ENCODE measurements around the gene CCDC27. TPM values are rescaled to one million over a fixed set of nuclear protein-coding genes. Genes with fewer than 3 reads are reported as not detected.

Gene CCDC27
- total and polyA plus RNA-seq, 5 donors from 2014 or later = not detected

GRCh38 chr1:3772715-3773571, 20.7 kb downstream of the CCDC27 start, which contains the start of gene SMIM1:
SMIM1 (plus strand) TSS chr1:3772749; CDS start chr1:3775374, 2,625 bp downstream.
- peak within 1 kb of the TSS; percentile 22 to 81 (median 78) for H3K4me3 Mint-ChIP-seq
- no peak within 1 kb of the TSS for H3K27ac ChIP-seq (ENCODE audit: insufficient read depth, low read length, poor library complexity, severe bottlenecking)
- H3K27ac Mint-ChIP-seq = peak within 1 kb of the TSS in 1 of 3 donors; percentile 26
- H3K27me3 ChIP-seq (ENCODE audit: control insufficient read depth, insufficient read depth, low read length) = no peaks in the 10 kb centered on the region
- H3K9me3 Mint-ChIP-seq = peaks cover 0 to 2% (median 0%) of the 10 kb centered on the region in 7 donors
- H3K4me3 ChIP-seq (ENCODE audit: low read depth, low read length) = no peak within 1 kb of the TSS
- no peaks in the 10 kb centered on the region for H3K27me3 Mint-ChIP-seq
- no peaks in the 10 kb centered on the region for H3K36me3 Mint-ChIP-seq
- DNase-seq (no peak), ATAC-seq (ENCODE audit: low read depth in 2 of 2) (no peak)
- no peaks in the 10 kb centered on the region for H3K9me3 ChIP-seq (ENCODE audit: control insufficient read depth in 2 of 2, low read length in 2 of 2)
- peaks cover 22% of the 10 kb centered on the region for H3K4me1 ChIP-seq (ENCODE audit: control insufficient read depth, insufficient read depth, low read length, poor library complexity, severe bottlenecking)
- H3K4me1 Mint-ChIP-seq = peaks cover 0 to 22% (median 0%) of the 10 kb centered on the region in 4 donors
- no peaks in the 10 kb centered on the region for H3K36me3 ChIP-seq (ENCODE audit: control insufficient read depth, insufficient read depth, low read length)

- H3K27me3 ChIP-seq (ENCODE audit: control insufficient read depth, insufficient read depth, low read length) = no peaks in the 10 kb centered on the region
- Mint-ChIP-seq H3K4me1 (peaks cover 0 to 22% (median 0%) of the 10 kb centered on the region in 4 donors), H3K4me3 (peak overlapping the region in 3 of 4 donors; percentile 52 to 81 (median 69)), H3K9me3 (peaks cover 0 to 2% (median 0%) of the 10 kb centered on the region in 7 donors), H3K27ac (no peak overlapping the region), H3K27me3 (no peaks in the 10 kb centered on the region), H3K36me3 (no peaks in the 10 kb centered on the region)
- DNase-seq (no peak), ATAC-seq (ENCODE audit: low read depth in 2 of 2) (no peak)
- H3K4me3 ChIP-seq (ENCODE audit: low read depth, low read length) = no peak overlapping the region
- H3K4me1 ChIP-seq (ENCODE audit: control insufficient read depth, insufficient read depth, low read length, poor library complexity, severe bottlenecking) = peaks cover 22% of the 10 kb centered on the region
- H3K9me3 ChIP-seq (ENCODE audit: control insufficient read depth in 2 of 2, low read length in 2 of 2) = no peaks in the 10 kb centered on the region
- H3K36me3 ChIP-seq (ENCODE audit: control insufficient read depth, insufficient read depth, low read length) = no peaks in the 10 kb centered on the region
- no peak overlapping the region for H3K27ac ChIP-seq (ENCODE audit: insufficient read depth, low read length, poor library complexity, severe bottlenecking)
Measured at GRCh38 chr1:3773572-3774275, 21.5 kb downstream of the CCDC27 start.

GRCh38 chr1:3774276-3774945, 22.2 kb downstream of the CCDC27 start:
- no peaks in the 10 kb centered on the region for H3K27me3 Mint-ChIP-seq
- Histone ChIP-seq H3K4me3 (ENCODE audit: low read depth, low read length) (no peak overlapping the region), H3K27ac (ENCODE audit: insufficient read depth, low read length, poor library complexity, severe bottlenecking) (no peak overlapping the region), H3K4me1 (ENCODE audit: control insufficient read depth, insufficient read depth, low read length, poor library complexity, severe bottlenecking) (peaks cover 22% of the 10 kb centered on the region), H3K9me3 (ENCODE audit: control insufficient read depth in 2 of 2, low read length in 2 of 2) (no peaks in the 10 kb centered on the region), H3K36me3 (ENCODE audit: control insufficient read depth, insufficient read depth, low read length) (no peaks in the 10 kb centered on the region), H3K27me3 (ENCODE audit: control insufficient read depth, insufficient read depth, low read length) (no peaks in the 10 kb centered on the region)
- peaks cover 0 to 22% (median 0%) of the 10 kb centered on the region in 4 donors for H3K4me1 Mint-ChIP-seq
- no peak overlapping the region for H3K27ac Mint-ChIP-seq
- H3K36me3 Mint-ChIP-seq = no peaks in the 10 kb centered on the region
- no peak for DNase-seq
- no peak overlapping the region for H3K4me3 Mint-ChIP-seq
- H3K9me3 Mint-ChIP-seq = peaks cover 0 to 2% (median 0%) of the 10 kb centered on the region in 7 donors
- ATAC-seq (ENCODE audit: low read depth in 2 of 2) = no peak

GRCh38 chr1:3774946-3775489, 22.8 kb downstream of the CCDC27 start:
- DNase-seq (no peak), ATAC-seq (ENCODE audit: low read depth in 2 of 2) (no peak)
- Mint-ChIP-seq H3K36me3 (peaks cover 5% of the 10 kb centered on the region), H3K4me3 (no peak overlapping the region), H3K27me3 (no peaks in the 10 kb centered on the region), H3K27ac (no peak overlapping the region), H3K9me3 (peaks cover 0 to 2% (median 0%) of the 10 kb centered on the region in 7 donors), H3K4me1 (peaks cover 0 to 22% (median 0%) of the 10 kb centered on the region in 4 donors)
- no peak overlapping the region for H3K4me3 ChIP-seq (ENCODE audit: low read depth, low read length)
- H3K27me3 ChIP-seq (ENCODE audit: control insufficient read depth, insufficient read depth, low read length) = no peaks in the 10 kb centered on the region
- no peak overlapping the region for H3K27ac ChIP-seq (ENCODE audit: insufficient read depth, low read length, poor library complexity, severe bottlenecking)
- no peaks in the 10 kb centered on the region for H3K36me3 ChIP-seq (ENCODE audit: control insufficient read depth, insufficient read depth, low read length)
- H3K9me3 ChIP-seq (ENCODE audit: control insufficient read depth in 2 of 2, low read length in 2 of 2) = no peaks in the 10 kb centered on the region
- H3K4me1 ChIP-seq (ENCODE audit: control insufficient read depth, insufficient read depth, low read length, poor library complexity, severe bottlenecking) = peaks cover 22% of the 10 kb centered on the region

GRCh38 chr1:3775490-3776230, 23.4 kb downstream of the CCDC27 start:
- DNase-seq (peak in 2 of 3 donors; percentile 46 to 71), ATAC-seq (ENCODE audit: low read depth in 2 of 2) (peak in 1 of 2 donors; percentile 33)
- H3K4me3 ChIP-seq (ENCODE audit: low read depth, low read length) = no peak overlapping the region
- H3K27me3 ChIP-seq (ENCODE audit: control insufficient read depth, insufficient read depth, low read length) = no peaks in the 10 kb centered on the region
- H3K27me3 Mint-ChIP-seq = no peaks in the 10 kb centered on the region
- no peak overlapping the region for H3K27ac Mint-ChIP-seq
- H3K4me3 Mint-ChIP-seq = peak overlapping the region in 2 of 4 donors; percentile 21 to 64
- no peaks in the 10 kb centered on the region for H3K9me3 Mint-ChIP-seq
- H3K36me3 Mint-ChIP-seq = peaks cover 12% of the 10 kb centered on the region
- H3K4me1 Mint-ChIP-seq = peaks cover 0 to 20% (median 0%) of the 10 kb centered on the region in 4 donors
- no peaks in the 10 kb centered on the region for H3K9me3 ChIP-seq (ENCODE audit: control insufficient read depth in 2 of 2, low read length in 2 of 2)
- H3K36me3 ChIP-seq (ENCODE audit: control insufficient read depth, insufficient read depth, low read length) = no peaks in the 10 kb centered on the region
- H3K4me1 ChIP-seq (ENCODE audit: control insufficient read depth, insufficient read depth, low read length, poor library complexity, severe bottlenecking) = peaks cover 22% of the 10 kb centered on the region
- H3K27ac ChIP-seq (ENCODE audit: insufficient read depth, low read length, poor library complexity, severe bottlenecking) = no peak overlapping the region

GRCh38 chr1:3776231-3776961, 24.1 kb downstream of the CCDC27 start:
- Histone ChIP-seq H3K36me3 (ENCODE audit: control insufficient read depth, insufficient read depth, low read length) (peaks cover 6% of the 10 kb centered on the region), H3K4me3 (ENCODE audit: low read depth, low read length) (no peak overlapping the region), H3K27ac (ENCODE audit: insufficient read depth, low read length, poor library complexity, severe bottlenecking) (no peak overlapping the region), H3K4me1 (ENCODE audit: control insufficient read depth, insufficient read depth, low read length, poor library complexity, severe bottlenecking) (peaks cover 18% of the 10 kb centered on the region), H3K9me3 (ENCODE audit: control insufficient read depth in 2 of 2, low read length in 2 of 2) (no peaks in the 10 kb centered on the region), H3K27me3 (ENCODE audit: control insufficient read depth, insufficient read depth, low read length) (no peaks in the 10 kb centered on the region)
- H3K36me3 Mint-ChIP-seq = peaks cover 15% of the 10 kb centered on the region
- no peak for DNase-seq
- no peak for ATAC-seq (ENCODE audit: low read depth in 2 of 2)
- peak overlapping the region in 1 of 4 donors; percentile 64 for H3K4me3 Mint-ChIP-seq
- H3K27ac Mint-ChIP-seq = no peak overlapping the region
- H3K27me3 Mint-ChIP-seq = no peaks in the 10 kb centered on the region
- no peaks in the 10 kb centered on the region for H3K9me3 Mint-ChIP-seq
- peaks cover 0 to 15% (median 0%) of the 10 kb centered on the region in 4 donors for H3K4me1 Mint-ChIP-seq

All from CD4-positive, CD25-positive, alpha-beta regulatory T cell (primary cell).